Anterior cingulate cortex (tissue), 58 donors: ENCODE measurements around the gene EML6.

ENCODE experiments used
- DNase-seq, 58 donors: peaks; one replicate each; lab custom pipeline; 2025; lab: John Stamatoyannopoulos, UW

EML6 gene

DNA sequence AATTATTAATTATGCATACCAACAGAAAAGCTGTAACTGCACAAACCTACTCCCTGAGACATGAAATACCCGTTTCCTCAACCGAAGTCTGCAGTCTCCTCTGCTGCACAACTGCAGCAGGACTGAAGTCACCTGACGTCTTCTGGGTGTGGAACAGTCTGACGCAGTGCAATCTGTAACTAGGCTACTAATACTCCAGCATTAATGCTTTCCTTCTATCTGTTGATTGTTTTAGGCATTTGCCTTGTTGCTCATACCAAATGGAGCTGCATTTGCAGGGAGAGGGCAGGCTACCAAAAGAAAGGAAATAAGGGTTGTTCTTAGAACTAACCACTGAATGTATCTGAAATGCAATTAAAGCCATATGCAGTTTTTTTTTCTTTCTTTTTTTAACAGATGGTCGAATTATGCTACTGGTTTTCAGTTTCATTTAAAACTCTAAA lies 286.7 kb downstream of the EML6 start:
- peak in 43 of 58 donors; percentile 5 to 79 (median 38) for DNase-seq

- no peak for DNase-seq
These were observed 287.5 kb downstream of the EML6 start for GRCh38 chr2:55010915-55011314.

DNA sequence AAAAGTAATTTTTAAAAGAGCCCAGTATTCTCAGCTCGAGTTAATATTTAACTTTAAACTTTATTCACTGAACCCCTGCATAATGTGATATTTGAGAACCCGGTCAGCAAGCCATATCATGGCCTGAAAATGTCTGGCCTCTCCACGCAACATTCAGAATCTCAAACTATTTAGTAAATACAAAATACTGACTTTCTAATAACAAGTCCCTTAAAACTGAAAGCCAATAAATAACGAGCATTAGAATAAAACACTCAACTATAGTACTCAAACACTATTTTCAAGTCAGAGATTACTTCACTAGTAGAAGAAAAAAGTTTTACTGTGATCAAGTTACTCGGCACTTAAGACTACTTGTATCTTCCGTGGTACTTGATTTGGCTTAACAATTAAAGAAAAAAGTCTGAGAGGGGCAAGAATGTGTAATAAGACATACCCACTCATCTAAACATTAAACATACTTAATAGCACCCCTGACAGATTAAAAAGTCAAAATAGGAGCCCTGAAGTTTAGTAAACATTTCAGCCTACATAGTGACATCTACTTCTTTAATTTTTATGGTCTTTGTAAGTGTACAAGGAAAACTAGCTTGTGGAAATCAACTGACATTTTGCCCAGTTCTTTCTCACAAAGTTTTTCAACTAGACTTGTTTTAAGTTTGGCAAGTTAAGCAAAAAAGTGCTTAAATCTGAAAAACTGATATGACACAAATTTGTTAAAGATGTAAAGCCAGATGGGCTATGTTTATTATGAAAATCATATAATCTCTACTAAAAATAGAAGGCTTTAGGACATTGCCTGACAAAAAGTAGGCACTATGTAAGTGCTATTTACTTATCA lies 288.6 kb downstream of the EML6 start:
- no peak for DNase-seq

DNA sequence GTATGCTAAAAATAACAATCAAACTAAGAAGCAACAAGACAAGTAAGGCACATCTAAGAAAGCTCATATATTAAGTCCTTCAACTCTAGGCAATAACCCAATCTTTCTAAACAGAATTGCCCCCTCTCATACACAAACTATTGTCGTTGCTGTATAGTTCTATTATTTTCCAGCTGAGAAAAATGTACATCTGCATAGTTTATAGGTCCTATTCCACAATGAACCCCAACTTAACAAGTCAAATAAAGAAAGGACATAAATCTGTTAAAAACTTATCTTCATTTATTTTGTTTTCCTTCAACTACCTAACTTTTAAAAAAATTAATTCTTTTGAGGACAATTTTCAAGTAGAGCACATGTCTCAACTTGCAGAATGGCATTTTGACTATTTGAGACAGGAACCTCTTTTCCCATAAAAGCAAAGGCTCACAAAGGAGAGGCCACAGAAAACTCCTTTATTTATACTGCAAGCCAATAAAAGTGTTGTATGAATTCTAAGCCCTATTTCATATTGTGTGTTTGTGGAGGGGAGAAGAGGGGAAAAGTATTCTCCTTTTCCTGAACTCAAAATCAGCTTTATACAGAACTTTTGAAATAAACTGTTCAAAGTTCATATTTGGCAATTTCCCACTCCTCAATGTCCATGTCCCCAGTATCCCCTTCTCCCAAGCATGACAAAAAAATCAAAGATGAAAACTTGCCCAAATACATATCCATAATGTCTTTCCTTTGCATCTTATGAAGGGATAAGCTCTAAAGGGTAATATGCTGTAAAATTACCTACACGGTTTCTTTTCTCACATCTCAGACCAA lies 289.4 kb downstream of the EML6 start:
- DNase-seq, result no peak

DNA sequence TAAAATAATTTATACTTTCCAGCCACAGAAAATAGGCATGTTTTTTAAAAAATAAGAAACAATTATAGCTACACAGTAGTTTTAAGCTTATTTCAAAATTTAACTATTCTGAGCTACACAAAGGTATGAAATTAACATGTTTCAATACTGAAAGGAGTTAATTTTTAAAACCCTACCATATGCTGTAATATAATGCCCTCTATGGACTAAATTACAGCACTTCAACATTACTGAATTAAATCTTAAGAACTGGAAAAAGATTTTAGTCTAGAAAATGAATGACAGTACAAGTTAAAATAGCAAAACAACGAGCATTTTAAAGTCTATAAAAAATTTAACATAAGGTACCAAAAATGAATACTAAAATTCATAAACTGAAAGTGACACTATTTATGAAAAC lies 290.5 kb downstream of the EML6 start:
- no peak for DNase-seq

- peak in 28 of 58 donors; percentile 5 to 67 (median 28) for DNase-seq
These were observed 291.8 kb downstream of the EML6 start for GRCh38 chr2:55014962-55015939.

DNA sequence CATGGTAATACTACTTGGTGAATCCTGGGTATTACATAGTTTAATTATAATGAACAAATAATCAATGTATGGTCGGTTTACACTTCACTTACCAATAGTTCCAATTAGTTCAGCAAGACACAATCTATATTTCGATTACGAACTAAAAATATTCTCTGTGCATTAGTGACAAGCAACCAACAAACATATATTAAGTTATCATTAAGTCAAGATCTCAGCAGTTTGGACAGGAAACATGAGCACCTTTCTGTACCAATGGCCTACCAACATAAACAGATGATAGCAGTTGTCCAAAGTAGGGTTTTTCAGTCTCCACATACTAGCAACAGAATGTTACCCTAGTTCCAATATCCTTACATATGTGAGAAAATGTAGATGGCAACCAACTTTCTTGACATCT lies 294.0 kb downstream of the EML6 start:
- no peak for DNase-seq

DNA sequence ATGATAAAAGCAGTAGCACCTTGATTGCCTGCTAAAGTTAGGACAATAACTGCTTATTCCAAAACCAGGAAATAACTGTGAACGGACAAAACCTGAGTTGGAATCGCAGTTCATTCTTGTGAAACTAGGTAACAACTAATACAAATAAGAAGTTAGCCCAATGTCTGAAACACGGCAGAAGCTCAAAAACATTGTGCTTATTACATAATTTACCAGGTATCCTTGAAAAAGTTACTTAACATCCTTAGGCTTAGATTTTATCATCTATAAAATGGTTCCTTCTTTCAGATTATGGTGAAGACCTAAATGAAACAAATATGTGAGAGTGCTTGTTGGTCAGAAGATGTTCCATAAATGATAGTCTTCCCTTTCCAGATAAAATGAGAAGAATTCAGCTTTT lies 294.4 kb downstream of the EML6 start:
- no peak for DNase-seq

DNA sequence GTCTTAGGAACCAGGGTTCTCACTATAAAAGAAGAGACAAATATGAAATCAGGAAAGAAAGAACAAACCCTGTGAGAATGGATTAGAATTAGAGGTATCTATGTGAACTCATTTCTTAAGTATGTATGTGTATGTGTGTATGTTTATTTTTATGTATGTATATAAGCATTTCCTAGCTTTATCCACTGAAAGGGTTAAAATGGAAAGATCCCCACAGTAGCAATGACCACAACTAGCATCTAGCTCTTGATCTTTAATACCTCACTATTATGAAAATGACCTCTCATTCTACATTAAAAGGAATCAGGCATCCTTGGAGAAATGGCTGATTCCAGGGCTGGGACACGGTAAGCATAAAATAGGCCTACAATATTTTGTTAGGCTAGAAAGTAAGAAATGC lies 295.2 kb downstream of the EML6 start:
- DNase-seq, result no peak

DNA sequence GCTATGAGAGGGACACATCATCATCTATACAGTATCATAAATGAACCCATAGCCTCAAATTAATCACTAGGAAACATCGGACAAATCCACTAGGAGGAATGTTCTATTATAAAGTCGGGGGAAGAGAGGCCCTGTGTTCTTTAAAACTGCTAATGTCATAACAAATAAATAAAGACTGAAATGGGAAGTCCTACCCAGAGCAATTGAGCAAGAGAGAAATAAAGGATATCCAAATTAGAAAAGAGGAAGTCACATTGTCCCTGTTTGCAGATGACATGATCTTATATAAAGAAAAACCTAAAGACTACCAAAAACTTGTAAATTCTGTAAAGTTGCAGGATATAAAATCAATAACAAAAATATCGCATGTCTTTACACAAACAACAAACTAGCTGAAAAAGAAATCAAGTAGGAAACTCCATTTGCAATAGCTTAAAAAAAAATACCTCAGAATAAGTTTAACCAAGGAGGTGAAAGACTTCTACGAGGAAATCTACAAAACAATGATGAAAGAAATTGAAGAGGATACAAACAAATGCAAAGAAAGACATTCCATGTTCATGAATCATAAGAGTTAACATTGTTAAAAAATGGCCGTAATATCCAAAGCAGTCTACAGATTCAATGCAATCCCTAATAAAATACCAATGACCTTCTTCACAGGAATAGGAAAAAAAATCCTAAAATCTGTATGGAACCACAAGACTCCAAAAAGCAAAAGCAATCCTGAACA lies 296.2 kb downstream of the EML6 start:
- DNase-seq, result no peak
